ENCODE results near the gene RAB27A. TPM values are rescaled to one million over a fixed set of nuclear protein-coding genes. Genes with fewer than 3 reads are reported as not detected.

Gene RAB27A
- total RNA-seq, 2 donors from 2014 or later, result 46.0 to 69.6 TPM

DNA sequence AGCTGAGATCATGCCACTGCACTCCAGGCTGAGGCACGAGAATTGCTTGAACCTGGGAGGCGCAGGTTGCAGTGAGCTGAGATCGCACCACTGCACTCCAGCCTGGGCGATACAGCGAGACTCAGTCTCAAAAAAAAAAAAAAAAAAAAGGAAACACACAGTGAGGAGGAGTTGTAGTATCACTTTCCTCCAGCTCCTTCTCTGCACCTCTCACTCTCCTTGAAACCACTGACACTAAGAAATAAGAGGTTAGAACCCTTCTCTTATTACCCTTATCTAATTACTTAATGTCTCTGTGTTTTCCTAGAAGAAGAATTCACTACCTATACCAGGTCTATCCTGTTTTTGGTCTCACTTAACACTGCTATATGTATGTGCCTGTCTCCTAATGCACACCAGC lies 31.7 kb downstream of the RAB27A start:
- TF ChIP-seq, protein P1, sequence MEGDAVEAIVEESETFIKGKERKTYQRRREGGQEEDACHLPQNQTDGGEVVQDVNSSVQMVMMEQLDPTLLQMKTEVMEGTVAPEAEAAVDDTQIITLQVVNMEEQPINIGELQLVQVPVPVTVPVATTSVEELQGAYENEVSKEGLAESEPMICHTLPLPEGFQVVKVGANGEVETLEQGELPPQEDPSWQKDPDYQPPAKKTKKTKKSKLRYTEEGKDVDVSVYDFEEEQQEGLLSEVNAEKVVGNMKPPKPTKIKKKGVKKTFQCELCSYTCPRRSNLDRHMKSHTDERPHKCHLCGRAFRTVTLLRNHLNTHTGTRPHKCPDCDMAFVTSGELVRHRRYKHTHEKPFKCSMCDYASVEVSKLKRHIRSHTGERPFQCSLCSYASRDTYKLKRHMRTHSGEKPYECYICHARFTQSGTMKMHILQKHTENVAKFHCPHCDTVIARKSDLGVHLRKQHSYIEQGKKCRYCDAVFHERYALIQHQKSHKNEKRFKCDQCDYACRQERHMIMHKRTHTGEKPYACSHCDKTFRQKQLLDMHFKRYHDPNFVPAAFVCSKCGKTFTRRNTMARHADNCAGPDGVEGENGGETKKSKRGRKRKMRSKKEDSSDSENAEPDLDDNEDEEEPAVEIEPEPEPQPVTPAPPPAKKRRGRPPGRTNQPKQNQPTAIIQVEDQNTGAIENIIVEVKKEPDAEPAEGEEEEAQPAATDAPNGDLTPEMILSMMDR (IDR thresholded peaks at IDR 0.05), result no peak
- Histone ChIP-seq H3K4me1 (peaks cover 3% of the 10 kb centered on the region), H3K27me3 (no peaks in the 10 kb centered on the region), H3K4me3 (no peak overlapping the region), H3K36me3 (no peaks in the 10 kb centered on the region), H3K9ac (ENCODE audit: low read depth in 2 of 2, low read length in 2 of 2) (no peak overlapping the region), H3K9me3 (no peaks in the 10 kb centered on the region), H3K27ac (no peak overlapping the region)
- intact Hi-C loops (cut with DNase I), result no loop called here
- DNase-seq, result no peak

DNA sequence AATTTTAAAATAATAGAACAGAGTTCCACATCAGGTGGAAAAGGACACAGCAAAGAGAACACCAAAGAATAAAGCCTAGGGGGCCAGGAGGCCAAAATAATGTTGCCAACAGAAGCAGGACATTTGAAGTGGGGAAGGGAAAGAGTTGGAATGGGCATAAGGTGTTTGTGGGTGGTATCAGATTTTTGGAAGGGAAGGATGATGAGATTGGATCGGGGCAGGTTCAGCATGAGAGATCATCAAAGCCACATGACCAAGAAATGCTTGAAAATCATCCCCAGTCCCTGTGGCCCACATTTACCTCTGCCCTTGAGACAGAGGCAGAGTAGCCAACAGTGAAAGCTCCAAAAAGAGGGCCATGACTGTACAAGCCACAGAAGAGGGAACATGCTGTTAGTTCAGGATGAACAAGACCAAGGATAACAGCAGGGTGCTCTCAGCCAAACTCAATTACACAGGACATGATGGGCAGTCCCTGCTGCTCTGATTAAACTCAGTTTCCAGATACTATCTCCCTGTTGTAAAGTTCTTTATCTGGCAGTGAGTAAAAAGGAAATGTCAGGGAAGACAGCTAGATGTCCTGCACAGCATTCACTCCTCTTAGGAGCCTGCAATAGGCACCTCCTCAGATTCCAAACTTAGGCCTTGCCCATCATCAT lies 32.5 kb downstream of the RAB27A start:
- H3K27ac ChIP-seq, result no peak overlapping the region
- peaks cover 3% of the 10 kb centered on the region for H3K4me1 ChIP-seq
- H3K9me3 ChIP-seq, result no peaks in the 10 kb centered on the region
- TF ChIP-seq, protein P1 (IDR thresholded peaks at IDR 0.05), result no peak
- no peak overlapping the region for H3K4me3 ChIP-seq
- H3K36me3 ChIP-seq, result no peaks in the 10 kb centered on the region
- no peaks in the 10 kb centered on the region for H3K27me3 ChIP-seq
- no peak overlapping the region for H3K9ac ChIP-seq (ENCODE audit: low read depth in 2 of 2, low read length in 2 of 2)
- DNase-seq, result no peak
- intact Hi-C loops (cut with DNase I), result no loop called here

DNA sequence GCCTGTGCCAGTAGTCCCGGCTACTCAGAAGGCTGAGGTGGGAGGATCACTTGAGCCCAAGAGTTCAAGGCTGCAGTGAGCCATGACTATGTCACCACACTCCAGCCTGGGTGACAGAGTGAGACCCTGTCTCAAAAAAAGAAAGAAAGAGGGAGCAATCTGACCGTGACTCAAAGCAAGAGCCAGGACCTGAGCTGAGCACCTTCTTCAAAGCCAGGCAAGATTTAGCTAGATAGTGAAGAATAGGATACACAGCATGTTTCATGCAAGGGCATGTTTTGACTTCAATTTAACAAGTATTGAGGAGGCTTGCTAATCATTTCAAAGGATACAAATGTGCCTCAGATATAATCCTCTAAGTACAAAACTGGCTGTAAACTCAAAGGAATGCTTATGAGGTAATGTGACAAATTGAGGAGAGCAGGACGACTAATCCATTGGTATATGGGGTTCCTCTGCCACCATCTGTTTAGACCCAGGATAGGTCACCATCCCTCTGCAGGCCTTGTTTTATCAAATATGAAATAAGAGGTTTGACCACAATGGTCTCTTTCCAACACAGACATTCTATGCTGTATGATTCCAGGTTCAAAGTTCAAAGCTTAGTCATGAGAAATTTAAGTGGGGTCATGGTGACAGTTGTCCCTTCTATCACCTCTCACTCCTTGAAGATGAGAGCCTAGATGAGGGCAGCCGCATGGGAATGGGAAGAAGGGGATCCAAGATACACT lies 33.2 kb downstream of the RAB27A start:
- H3K27me3 ChIP-seq, result no peaks in the 10 kb centered on the region
- H3K4me1 ChIP-seq, result peaks cover 3% of the 10 kb centered on the region
- H3K4me3 ChIP-seq, result no peak overlapping the region
- intact Hi-C loops (cut with DNase I), result no loop called here
- no peak overlapping the region for H3K9ac ChIP-seq (ENCODE audit: low read depth in 2 of 2, low read length in 2 of 2)
- TF ChIP-seq, protein P1 (IDR thresholded peaks at IDR 0.05), result no peak
- DNase-seq, result no peak
- H3K27ac ChIP-seq, result no peak overlapping the region
- H3K9me3 ChIP-seq, result no peaks in the 10 kb centered on the region
- no peaks in the 10 kb centered on the region for H3K36me3 ChIP-seq

DNA sequence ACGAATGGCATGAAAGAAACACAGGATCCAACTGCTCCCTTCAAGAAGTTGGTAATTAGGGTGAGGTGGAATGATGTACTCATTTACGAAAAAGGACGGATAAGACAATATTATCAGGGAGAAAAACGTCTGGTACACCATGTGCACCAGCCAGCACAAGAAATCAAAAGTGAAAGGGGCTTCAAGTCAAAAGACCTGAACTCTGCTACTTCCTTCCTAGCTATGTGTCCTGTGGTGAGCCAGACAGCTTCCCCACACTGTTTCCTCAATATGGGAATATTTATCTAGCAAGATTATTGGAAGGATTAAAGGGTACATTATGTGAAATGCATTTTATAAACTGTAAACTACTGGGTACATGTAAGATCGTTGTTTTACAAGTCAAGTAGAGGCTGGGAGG lies 33.9 kb downstream of the RAB27A start:
- TF ChIP-seq, protein P1 (IDR thresholded peaks at IDR 0.05), result no peak
- Histone ChIP-seq H3K9ac (ENCODE audit: low read depth in 2 of 2, low read length in 2 of 2) (no peak overlapping the region), H3K4me1 (peaks cover 3% of the 10 kb centered on the region), H3K27me3 (no peaks in the 10 kb centered on the region), H3K36me3 (no peaks in the 10 kb centered on the region), H3K4me3 (no peak overlapping the region), H3K9me3 (no peaks in the 10 kb centered on the region), H3K27ac (peak overlapping the region; percentile 17)
- intact Hi-C loops (cut with DNase I), result no loop called here
- DNase-seq, result no peak

DNA sequence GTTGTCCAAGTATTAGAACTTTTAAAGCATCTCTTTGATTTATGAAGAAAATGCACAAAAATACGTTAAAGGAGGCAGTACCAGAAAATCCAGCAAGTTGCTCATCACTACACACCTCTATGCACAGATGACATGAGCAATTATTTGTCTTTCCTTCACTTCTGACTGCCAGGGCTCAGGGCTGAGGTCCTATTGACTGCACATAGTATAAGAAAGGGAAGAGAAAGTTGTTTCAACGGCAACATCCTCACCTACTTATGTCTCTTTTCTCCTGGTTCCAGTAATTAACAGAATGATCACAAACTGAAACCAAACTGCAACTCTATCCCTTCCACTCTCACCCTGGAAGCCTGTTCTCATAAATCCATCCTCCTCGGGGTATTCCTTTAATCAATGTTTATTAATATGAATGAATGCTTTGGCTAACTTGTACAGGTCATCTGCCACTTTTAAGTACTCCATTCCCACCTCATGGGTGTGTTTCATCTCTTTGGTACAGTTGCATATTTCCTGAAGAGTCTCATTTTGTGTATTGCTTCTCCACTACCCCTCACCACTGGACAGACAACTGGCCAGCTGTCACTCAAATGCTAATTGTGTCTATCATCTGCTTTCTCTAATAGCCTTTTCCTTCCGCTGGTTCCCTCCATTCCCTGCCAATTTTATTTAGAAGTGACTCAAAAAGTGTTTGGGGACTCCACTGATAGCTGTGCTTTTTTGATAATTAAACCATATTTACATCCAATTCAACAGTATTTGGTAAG lies 34.5 kb downstream of the RAB27A start:
- DNase-seq, result no peak
- Histone ChIP-seq H3K36me3 (no peaks in the 10 kb centered on the region), H3K9me3 (no peaks in the 10 kb centered on the region), H3K9ac (ENCODE audit: low read depth in 2 of 2, low read length in 2 of 2) (no peak overlapping the region), H3K27me3 (no peaks in the 10 kb centered on the region), H3K27ac (peak overlapping the region; percentile 17), H3K4me1 (peaks cover 3% of the 10 kb centered on the region), H3K4me3 (no peak overlapping the region)
- intact Hi-C loops (cut with DNase I), result no loop called here
- TF ChIP-seq, protein P1 (IDR thresholded peaks at IDR 0.05), result no peak
